GM21723 (cell line): ENCODE results near the gene FKBP1A.

Experiments
- ATAC-seq: cut with Tn5 transposase; IDR thresholded peaks from one replicate; pipeline ENCODE4 v1.9.1; 2021; ENCODE audit warnings: mild to moderate bottlenecking, moderate library complexity; ENCODE audit not compliant: unreplicated experiment

Gene FKBP1A

GRCh38 chr20:1388741-1389483 is 3.9 kb downstream of the FKBP1A start:
- ATAC-seq = no peak

GRCh38 chr20:1388253-1388652 is 4.6 kb downstream of the FKBP1A start:
- ATAC-seq = no peak

GRCh38 chr20:1386323-1386722 is 6.5 kb downstream of the FKBP1A start:
- no peak for ATAC-seq

GRCh38 chr20:1383623-1384404 is 9.0 kb downstream of the FKBP1A start:
- no peak for ATAC-seq

- no peak for ATAC-seq
Observed at GRCh38 chr20:1382670-1383069, 10.2 kb downstream of the FKBP1A start.

GRCh38 chr20:1381753-1382591 is 10.9 kb downstream of the FKBP1A start:
- ATAC-seq = no peak

GRCh38 chr20:1378735-1379125 is 14.1 kb downstream of the FKBP1A start:
- ATAC-seq = no peak

- peak; percentile 9 for ATAC-seq
Observed at GRCh38 chr20:1377984-1378734, 14.7 kb downstream of the FKBP1A start.

GRCh38 chr20:1377341-1377871 is 15.4 kb downstream of the FKBP1A start:
- ATAC-seq = peak; percentile 48

GRCh38 chr20:1376408-1377270 is 16.2 kb downstream of the FKBP1A start:
- peak; percentile 37 for ATAC-seq

- no peak for ATAC-seq
Observed at GRCh38 chr20:1376007-1376406, 16.8 kb downstream of the FKBP1A start.

GRCh38 chr20:1375515-1375914 is 17.3 kb downstream of the FKBP1A start:
- ATAC-seq = no peak

- no peak for ATAC-seq
Observed at GRCh38 chr20:1374246-1374645, 18.6 kb downstream of the FKBP1A start.

GRCh38 chr20:1373614-1374013 is 19.2 kb downstream of the FKBP1A start:
- ATAC-seq = no peak

GRCh38 chr20:1373036-1373435 is 19.8 kb downstream of the FKBP1A start:
- ATAC-seq = no peak

GRCh38 chr20:1371830-1372539 is 20.9 kb downstream of the FKBP1A start:
- ATAC-seq = no peak

GRCh38 chr20:1371202-1371782 is 21.6 kb downstream of the FKBP1A start:
- no peak for ATAC-seq

- no peak for ATAC-seq
Observed at GRCh38 chr20:1370548-1371110, 22.2 kb downstream of the FKBP1A start.
